Suprapubic skin (tissue), 4 donors: Measurements from ENCODE around the gene CCDC184. TPM values are rescaled to one million over a fixed set of nuclear protein-coding genes. Genes with fewer than 3 reads are reported as not detected.
"Not testable (repeated sequence)": the region's sequence is repeated elsewhere in the genome, so short reads cannot be mapped to it uniquely, and the experiment has no call there.

ENCODE experiments used
- DNase-seq, 2 donors: peaks; one replicate each; pipeline ENCODE4 v3.0.0-alpha.2; 2019; ENCODE audit warnings: low spot score in 2 of 2
- H3K27ac ChIP-seq: fragments of 200-600 bp; sonication (generic); one replicate; pipeline ENCODE4 v1.5.1; 2019
- H3K27me3 ChIP-seq: fragments of 200-600 bp; sonication (generic); one replicate; pipeline ENCODE4 v1.5.1; 2019
- H3K36me3 ChIP-seq: fragments of 200-600 bp; sonication (generic); one replicate; pipeline ENCODE4 v1.5.1; 2019
- H3K4me1 ChIP-seq: fragments of 200-600 bp; sonication (generic); one replicate; pipeline ENCODE4 v1.5.1; 2019
- H3K4me3 ChIP-seq: fragments of 200-600 bp; sonication (generic); one replicate; pipeline ENCODE4 v1.5.1; 2019; ENCODE audit warnings: mild to moderate bottlenecking
- H3K9me3 ChIP-seq: fragments of 200-600 bp; sonication (generic); one replicate; pipeline ENCODE4 v1.5.1; 2019
- EP300 ChIP-seq: sonication (generic); formaldehyde crosslinking; IDR thresholded peaks from one replicate; pipeline ENCODE4 v1.6.1; 2017; ENCODE audit warnings: antibody characterized with exemption
- POLR2A ChIP-seq, 2 donors: fragments of 450-650 bp; IDR thresholded peaks; one replicate each; pipeline ENCODE4 v1.6.1; 2017; ENCODE audit warnings: antibody characterized with exemption in 2 of 2, mild to moderate bottlenecking in 2 of 2, moderate library complexity in 2 of 2
- POLR2AphosphoS5 ChIP-seq, 3 donors: sonication (generic); formaldehyde crosslinking; IDR thresholded peaks; one replicate each; pipeline ENCODE4 v1.6.1; 2017; ENCODE audit warnings: antibody characterized with exemption in 3 of 3
- WGBS: methylation state at CpG from one replicate; pipeline ENCODE4 v1.1.5; 2018; 5-methylcytosine and 5-hydroxymethylcytosine counted together
- total RNA-seq, 4 donors: library from RNA; depleted of rRNA; stranded (reverse); fragments of >200 nt; gene quantifications; one replicate each; pipeline ENCODE4 v1.1.0, GENCODE V29; 2016
- TF ChIP-seq, protein P1 (sequence below), 2 donors: fragments of 200-600 bp in 1 of 2; fragments of 450-650 bp in 1 of 2; sonication (generic) in 1 of 2; IDR thresholded peaks; one replicate each; pipeline ENCODE4 v1.5.1; 2016 to 2019; ENCODE audit warnings: antibody characterized with exemption in 2 of 2, mild to moderate bottlenecking in 1 of 2, moderate library complexity in 1 of 2

CCDC184 gene
- total RNA-seq, 4 donors from 2014 or later = 0.19 to 0.83 (median 0.60) TPM

DNA sequence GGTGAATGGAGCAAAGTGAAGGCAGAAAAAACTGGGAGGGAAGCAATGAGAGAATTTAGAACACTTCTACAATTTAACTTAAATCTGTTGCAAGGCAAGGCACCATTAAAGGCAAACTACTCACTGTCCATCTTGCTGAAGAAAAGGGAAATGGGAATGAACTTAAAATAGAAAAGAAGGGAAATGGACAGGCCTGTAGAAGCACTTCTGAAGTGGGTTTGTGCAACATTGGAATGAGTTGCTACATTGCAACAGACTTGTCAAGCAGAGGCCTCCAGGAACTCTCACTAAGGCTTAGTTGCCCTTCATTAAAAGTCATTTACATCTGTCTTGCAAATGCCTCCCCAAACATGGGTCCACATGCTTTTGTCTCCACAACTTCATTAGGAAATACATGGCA lies 33.3 kb downstream of the CCDC184 start:
- no peak overlapping the region for H3K27ac ChIP-seq
- no peak overlapping the region for H3K4me3 ChIP-seq
- no peaks in the 10 kb centered on the region for H3K4me1 ChIP-seq
- H3K36me3 ChIP-seq = no peaks in the 10 kb centered on the region
- no peak for DNase-seq
- H3K27me3 ChIP-seq = peaks cover 8% of the 10 kb centered on the region
- no peaks in the 10 kb centered on the region for H3K9me3 ChIP-seq
- TF ChIP-seq EP300 (no peak), POLR2A (IDR thresholded peaks at IDR 0.05) (no peak), POLR2AphosphoS5 (IDR thresholded peaks at IDR 0.05) (no peak)
- TF ChIP-seq, protein P1, sequence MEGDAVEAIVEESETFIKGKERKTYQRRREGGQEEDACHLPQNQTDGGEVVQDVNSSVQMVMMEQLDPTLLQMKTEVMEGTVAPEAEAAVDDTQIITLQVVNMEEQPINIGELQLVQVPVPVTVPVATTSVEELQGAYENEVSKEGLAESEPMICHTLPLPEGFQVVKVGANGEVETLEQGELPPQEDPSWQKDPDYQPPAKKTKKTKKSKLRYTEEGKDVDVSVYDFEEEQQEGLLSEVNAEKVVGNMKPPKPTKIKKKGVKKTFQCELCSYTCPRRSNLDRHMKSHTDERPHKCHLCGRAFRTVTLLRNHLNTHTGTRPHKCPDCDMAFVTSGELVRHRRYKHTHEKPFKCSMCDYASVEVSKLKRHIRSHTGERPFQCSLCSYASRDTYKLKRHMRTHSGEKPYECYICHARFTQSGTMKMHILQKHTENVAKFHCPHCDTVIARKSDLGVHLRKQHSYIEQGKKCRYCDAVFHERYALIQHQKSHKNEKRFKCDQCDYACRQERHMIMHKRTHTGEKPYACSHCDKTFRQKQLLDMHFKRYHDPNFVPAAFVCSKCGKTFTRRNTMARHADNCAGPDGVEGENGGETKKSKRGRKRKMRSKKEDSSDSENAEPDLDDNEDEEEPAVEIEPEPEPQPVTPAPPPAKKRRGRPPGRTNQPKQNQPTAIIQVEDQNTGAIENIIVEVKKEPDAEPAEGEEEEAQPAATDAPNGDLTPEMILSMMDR (IDR thresholded peaks at IDR 0.05) = no peak

DNA sequence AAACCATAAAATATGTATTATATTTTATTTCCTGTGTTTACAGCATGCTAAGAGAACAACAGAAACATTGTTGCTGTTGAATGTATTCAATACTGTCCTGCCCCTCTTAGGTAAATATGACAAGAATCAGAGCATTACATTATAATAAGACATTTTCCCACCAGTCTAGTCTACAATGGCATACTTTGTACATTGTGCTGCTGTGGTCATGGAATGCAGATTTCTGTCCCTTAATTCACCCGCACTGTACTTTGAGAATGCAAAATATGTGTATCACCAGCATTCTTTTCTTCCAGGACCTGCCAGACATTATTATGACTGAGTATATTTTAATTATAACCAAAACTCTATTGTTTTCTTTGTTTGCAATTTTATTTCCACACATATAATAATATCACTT lies 36.2 kb downstream of the CCDC184 start:
- 85% methylated on average over 1 of the region's 1 CpG for WGBS

DNA sequence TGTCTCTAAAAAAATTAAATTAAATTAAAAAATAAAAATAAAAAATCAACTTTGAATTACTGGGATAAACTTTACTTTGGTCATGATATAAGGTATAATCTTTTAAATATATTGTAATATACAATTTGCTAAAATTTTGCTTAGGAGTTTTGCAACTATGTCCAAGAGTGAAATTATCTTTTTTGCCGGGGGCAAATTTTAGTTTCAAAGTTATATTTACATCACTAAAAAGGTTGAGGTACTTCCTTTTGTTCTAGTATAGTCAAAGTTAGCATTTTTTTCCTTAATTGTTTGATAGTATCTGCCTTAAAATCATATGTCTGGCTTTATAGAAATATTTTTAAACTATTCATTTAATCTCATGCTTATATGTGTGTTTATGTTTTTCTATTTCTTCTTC lies 37.3 kb downstream of the CCDC184 start:
- Histone ChIP-seq H3K4me1 (no peaks in the 10 kb centered on the region), H3K4me3 (no peak overlapping the region), H3K27me3 (peaks cover 8% of the 10 kb centered on the region), H3K9me3 (no peaks in the 10 kb centered on the region), H3K27ac (no peak overlapping the region), H3K36me3 (no peaks in the 10 kb centered on the region)
- WGBS = 92% methylated on average over 1 of the region's 1 CpG
- no peak for DNase-seq
- no peak for TF ChIP-seq EP300
- no peak for TF ChIP-seq POLR2A (IDR thresholded peaks at IDR 0.05)
- TF ChIP-seq, protein P1 (IDR thresholded peaks at IDR 0.05) = no peak
- no peak for TF ChIP-seq POLR2AphosphoS5 (IDR thresholded peaks at IDR 0.05)

More for the DNA sequence above, 36.2 kb downstream of the CCDC184 start:
- no peak overlapping the region for H3K4me3 ChIP-seq
- no peaks in the 10 kb centered on the region for H3K9me3 ChIP-seq
- H3K4me1 ChIP-seq = no peaks in the 10 kb centered on the region
- TF ChIP-seq POLR2A (IDR thresholded peaks at IDR 0.05) = no peak
- no peak for TF ChIP-seq EP300
- TF ChIP-seq, protein P1 (IDR thresholded peaks at IDR 0.05) = no peak
- no peak for TF ChIP-seq POLR2AphosphoS5 (IDR thresholded peaks at IDR 0.05)
- DNase-seq = no peak
- H3K27ac ChIP-seq = no peak overlapping the region
- H3K36me3 ChIP-seq = no peaks in the 10 kb centered on the region
- H3K27me3 ChIP-seq = peaks cover 8% of the 10 kb centered on the region

DNA sequence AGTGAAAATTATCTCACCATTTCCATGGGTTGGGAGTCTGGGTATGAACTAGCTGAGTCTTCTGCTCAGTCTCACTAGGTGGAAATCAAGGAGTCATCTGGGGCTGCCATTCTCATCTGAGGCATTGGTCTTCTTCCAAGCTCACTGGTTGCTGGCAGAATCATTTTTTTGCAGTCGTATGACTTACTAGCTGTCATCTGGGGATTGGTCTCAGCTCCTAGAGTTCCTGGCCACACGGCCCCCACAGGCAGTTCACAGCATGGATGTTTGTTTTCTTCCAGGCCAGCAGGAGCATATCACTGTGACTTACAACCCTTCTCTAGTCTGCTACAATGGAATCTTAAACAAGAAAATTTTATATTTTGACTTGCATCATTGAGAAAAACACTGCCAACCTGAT lies 38.2 kb downstream of the CCDC184 start:
- TF ChIP-seq POLR2AphosphoS5 (IDR thresholded peaks at IDR 0.05) (no peak), EP300 (no peak), POLR2A (IDR thresholded peaks at IDR 0.05) (no peak)
- TF ChIP-seq, protein P1 (IDR thresholded peaks at IDR 0.05) = no peak
- Histone ChIP-seq H3K4me1 (no peaks in the 10 kb centered on the region), H3K9me3 (no peaks in the 10 kb centered on the region), H3K27me3 (peaks cover 7% of the 10 kb centered on the region), H3K36me3 (no peaks in the 10 kb centered on the region), H3K27ac (no peak overlapping the region), H3K4me3 (no peak overlapping the region)
- no peak for DNase-seq
- WGBS = 26% methylated on average over 2 of the region's 2 CpGs

DNA sequence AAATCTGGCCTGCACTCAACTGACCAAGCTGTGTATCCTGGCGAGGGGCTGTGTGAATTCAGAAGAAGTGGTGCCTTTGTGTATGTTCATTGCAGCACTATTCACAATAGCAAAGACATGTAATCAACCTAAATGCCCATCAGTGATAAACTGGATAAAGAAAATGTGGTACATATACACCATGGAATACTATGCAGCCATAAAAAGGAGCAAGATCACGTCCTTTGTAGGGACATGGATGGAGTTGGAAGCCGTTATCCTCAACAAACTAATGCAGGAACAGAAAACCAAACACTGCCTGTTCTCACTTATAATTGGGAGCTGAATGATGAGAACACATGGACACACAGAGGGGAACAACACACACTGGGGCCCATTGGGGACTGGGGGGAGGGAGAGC lies 41.1 kb downstream of the CCDC184 start:
- not testable (repeated sequence) for H3K36me3 ChIP-seq, H3K27ac ChIP-seq, H3K4me1 ChIP-seq, H3K4me3 ChIP-seq, H3K27me3 ChIP-seq, H3K9me3 ChIP-seq, DNase-seq
- WGBS = 76% methylated on average over 3 of the region's 3 CpGs

DNA sequence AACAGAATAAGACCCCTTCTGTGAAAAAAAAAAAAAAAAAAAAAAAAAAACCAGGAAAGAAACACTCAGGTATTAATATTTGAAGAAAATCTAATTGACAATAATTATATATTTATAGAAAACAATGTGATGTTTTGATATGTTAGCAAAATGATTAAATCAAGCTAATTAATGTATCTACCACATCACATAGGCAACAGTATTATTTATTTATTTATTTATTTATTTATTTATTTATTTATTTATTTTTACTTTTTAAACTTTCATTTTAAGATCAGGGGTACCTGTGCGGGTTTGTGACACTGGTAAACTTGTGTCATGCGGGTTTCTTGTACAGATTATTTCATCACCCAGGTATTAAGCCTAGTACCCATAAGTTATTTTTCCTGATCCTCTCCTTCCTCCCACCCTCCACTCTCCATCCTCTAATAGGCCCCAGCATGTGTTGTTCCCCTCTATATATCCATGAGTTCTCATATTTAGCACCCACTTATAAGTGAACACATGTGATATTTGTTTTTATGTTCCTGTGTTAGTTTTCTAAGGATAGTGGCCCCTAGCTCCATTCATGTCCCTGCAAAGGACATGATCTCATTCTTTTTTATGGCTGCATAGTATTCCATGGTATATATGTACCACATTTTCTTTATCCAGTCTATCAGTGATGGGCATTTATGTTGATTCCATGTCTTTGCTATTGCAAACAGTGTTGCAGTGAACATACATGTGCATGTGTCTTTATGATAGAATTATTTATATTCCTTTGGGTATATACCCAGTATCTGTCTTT lies 47.9 kb downstream of the CCDC184 start:
- not testable (repeated sequence) for DNase-seq, H3K9me3 ChIP-seq, H3K4me3 ChIP-seq, H3K4me1 ChIP-seq, H3K27me3 ChIP-seq, H3K27ac ChIP-seq, H3K36me3 ChIP-seq
- WGBS = 91% methylated on average over 2 of the region's 2 CpGs

Other genes with a start within 250 kb of the CCDC184 start
- gene TMEM106C, start 220.0 kb upstream of the CCDC184 start, total RNA-seq = 10 to 100 TPM; 36.8 to 52.9 (median 46.5) TPM
- gene COL2A1, start 179.2 kb upstream of the CCDC184 start, total RNA-seq = not detected
- 10 to 100 TPM; 13.5 to 25.5 (median 20.0) TPM for gene SENP1, start 77.6 kb upstream of the CCDC184 start, total RNA-seq
- gene PFKM, start 64.3 kb upstream of the CCDC184 start, total RNA-seq = 10 to 100 TPM; 20.4 to 31.2 (median 27.7) TPM
- gene ASB8, start 26.1 kb upstream of the CCDC184 start, total RNA-seq = 10 to 100 TPM; 19.8 to 49.4 (median 23.6) TPM
- not detected for gene OR10AD1, start 19.6 kb downstream of the CCDC184 start, total RNA-seq
- gene ZNF641, start 167.3 kb downstream of the CCDC184 start, total RNA-seq = 10 to 100 TPM; 10.2 to 15.4 (median 13.2) TPM